ENCODE results near the gene CD96.

The CD96 gene

GRCh38 chr3:111582120-111582474 lies 40.1 kb downstream of the CD96 start:
- no peak overlapping the region for H3K4me3 ChIP-seq (ENCODE audit: low read depth, low read length)
- DNase-seq (ENCODE audit: low read depth), result no peak
- TF ChIP-seq, protein P1, sequence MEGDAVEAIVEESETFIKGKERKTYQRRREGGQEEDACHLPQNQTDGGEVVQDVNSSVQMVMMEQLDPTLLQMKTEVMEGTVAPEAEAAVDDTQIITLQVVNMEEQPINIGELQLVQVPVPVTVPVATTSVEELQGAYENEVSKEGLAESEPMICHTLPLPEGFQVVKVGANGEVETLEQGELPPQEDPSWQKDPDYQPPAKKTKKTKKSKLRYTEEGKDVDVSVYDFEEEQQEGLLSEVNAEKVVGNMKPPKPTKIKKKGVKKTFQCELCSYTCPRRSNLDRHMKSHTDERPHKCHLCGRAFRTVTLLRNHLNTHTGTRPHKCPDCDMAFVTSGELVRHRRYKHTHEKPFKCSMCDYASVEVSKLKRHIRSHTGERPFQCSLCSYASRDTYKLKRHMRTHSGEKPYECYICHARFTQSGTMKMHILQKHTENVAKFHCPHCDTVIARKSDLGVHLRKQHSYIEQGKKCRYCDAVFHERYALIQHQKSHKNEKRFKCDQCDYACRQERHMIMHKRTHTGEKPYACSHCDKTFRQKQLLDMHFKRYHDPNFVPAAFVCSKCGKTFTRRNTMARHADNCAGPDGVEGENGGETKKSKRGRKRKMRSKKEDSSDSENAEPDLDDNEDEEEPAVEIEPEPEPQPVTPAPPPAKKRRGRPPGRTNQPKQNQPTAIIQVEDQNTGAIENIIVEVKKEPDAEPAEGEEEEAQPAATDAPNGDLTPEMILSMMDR (IDR thresholded peaks at IDR 0.05; ENCODE audit: low read depth, low read length, missing control alignments), result no peak

- H3K4me3 ChIP-seq (ENCODE audit: low read depth, low read length), result no peak overlapping the region
- TF ChIP-seq, protein P1 (IDR thresholded peaks at IDR 0.05; ENCODE audit: low read depth, low read length, missing control alignments), result no peak
- no peak for DNase-seq (ENCODE audit: low read depth)
Measured at GRCh38 chr3:111584744-111585143, 42.7 kb downstream of the CD96 start.

- H3K4me3 ChIP-seq (ENCODE audit: low read depth, low read length), result no peak overlapping the region
- DNase-seq (ENCODE audit: low read depth), result no peak
- TF ChIP-seq, protein P1 (IDR thresholded peaks at IDR 0.05; ENCODE audit: low read depth, low read length, missing control alignments), result no peak
Measured at GRCh38 chr3:111585217-111585616, 43.2 kb downstream of the CD96 start.

- H3K4me3 ChIP-seq (ENCODE audit: low read depth, low read length), result no peak overlapping the region
- no peak for DNase-seq (ENCODE audit: low read depth)
- TF ChIP-seq, protein P1 (IDR thresholded peaks at IDR 0.05; ENCODE audit: low read depth, low read length, missing control alignments), result no peak
Measured at GRCh38 chr3:111588527-111588926, 46.5 kb downstream of the CD96 start.

DNA sequence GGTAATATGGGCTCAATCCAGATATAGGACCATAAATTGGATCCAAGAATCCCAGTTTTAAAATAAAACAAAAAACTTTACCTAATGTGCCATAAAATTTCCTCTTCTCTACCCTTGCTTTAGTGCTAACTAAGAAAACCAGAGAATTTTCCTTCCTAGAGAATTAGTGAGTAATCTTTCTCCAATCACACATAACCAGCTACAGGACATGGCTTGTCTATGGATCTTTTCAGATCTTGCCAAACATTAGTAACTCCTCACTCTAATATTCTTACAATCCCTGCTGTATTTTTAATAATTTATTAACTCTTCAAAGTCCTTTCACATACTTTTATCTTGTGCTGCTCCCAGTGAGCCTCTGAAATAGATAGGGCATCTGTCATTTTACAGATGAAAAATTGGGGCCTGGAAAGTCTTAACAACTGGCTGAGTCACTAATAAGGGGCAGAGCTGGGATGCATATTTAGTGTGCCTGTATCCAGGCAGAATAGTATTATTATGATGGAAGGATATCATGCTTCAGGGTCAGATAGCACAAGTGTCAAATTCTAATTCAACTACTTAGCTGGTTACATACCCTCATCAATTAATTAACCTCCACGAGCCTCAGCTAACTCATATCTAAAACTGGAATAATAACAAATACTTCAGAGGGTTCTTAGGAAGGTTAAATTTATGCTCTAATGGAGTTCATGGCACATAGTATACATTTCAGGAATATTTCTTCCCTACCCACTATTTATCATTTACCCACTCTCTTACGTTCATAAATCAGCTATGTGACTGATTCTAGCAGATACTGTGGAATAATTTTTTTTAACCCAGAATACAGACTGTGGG lies 47.5 kb downstream of the CD96 start:
- H3K4me3 ChIP-seq (ENCODE audit: low read depth, low read length), result no peak overlapping the region
- no peak for DNase-seq (ENCODE audit: low read depth)
- TF ChIP-seq, protein P1 (IDR thresholded peaks at IDR 0.05; ENCODE audit: low read depth, low read length, missing control alignments), result no peak

GRCh38 chr3:111590143-111590491 lies 48.1 kb downstream of the CD96 start:
- TF ChIP-seq, protein P1 (IDR thresholded peaks at IDR 0.05; ENCODE audit: low read depth, low read length, missing control alignments), result no peak
- no peak for DNase-seq (ENCODE audit: low read depth)

GRCh38 chr3:111591555-111591954 lies 49.6 kb downstream of the CD96 start:
- TF ChIP-seq, protein P1 (IDR thresholded peaks at IDR 0.05; ENCODE audit: low read depth, low read length, missing control alignments), result no peak
- no peak for DNase-seq (ENCODE audit: low read depth)
- no peak overlapping the region for H3K4me3 ChIP-seq (ENCODE audit: low read depth, low read length)

More at GRCh38 chr3:111590143-111590491, 48.1 kb downstream of the CD96 start:
- H3K4me3 ChIP-seq (ENCODE audit: low read depth, low read length), result no peak overlapping the region
